ENCODE data around the gene LCA5L. TPM values are rescaled to one million over a fixed set of nuclear protein-coding genes. Genes with fewer than 3 reads are reported as not detected.

LCA5L gene
- total and polyA plus RNA-seq, 2 of the 13 experiments (the other 11 are each of a cell fraction or from before 2014, with no cell fraction given), result 0.13 to 0.55 TPM

DNA sequence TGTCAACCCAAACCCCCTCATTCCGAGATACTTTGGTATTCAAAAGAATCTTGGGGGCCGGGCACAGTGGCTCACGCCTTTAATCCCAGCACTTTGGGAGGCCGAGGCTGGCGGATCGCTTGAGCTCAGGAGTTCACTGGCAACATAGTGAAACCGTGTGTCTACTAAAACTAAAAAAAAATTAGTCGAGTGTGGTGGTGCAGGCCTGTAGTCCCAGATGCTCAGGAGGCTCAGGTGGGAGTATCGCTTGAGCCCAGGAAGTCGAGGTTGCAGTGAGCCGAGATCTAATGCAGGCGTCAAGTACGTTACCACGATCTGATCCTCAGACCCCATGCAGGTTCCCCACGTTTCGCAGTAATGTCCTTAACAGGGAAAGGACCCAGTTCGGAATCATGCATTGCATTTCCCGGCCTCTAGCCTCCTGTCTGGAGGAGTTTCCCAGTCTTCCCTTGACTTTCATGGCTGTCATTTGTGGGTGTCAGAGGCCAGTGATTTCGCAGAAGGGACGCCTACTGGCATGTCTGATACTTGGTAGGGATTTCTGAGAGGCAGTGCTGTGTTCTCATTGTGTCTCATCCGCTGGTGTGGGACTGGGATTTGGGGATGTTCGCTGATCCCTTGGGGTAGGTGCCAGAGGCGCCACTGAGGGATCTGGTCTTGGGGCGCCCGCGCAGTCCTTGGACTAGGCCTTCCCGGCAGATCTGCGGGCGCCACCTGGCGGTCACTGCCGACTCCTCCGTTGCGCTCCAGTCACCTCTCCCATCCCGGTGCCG, 57.4 kb downstream of the LCA5L start (continued):
- TF ChIP-seq HDAC1 (CRISPR knock-in tag; IDR thresholded peaks at IDR 0.05) (peak; percentile 33; the same call in 1 of the 2 replicates), SP2 (CRISPR knock-in tag; IDR thresholded peaks at IDR 0.05) (no peak), SIN3B (IDR thresholded peaks at IDR 0.05; ENCODE audit: low read length) (no peak), ZFP90 (CRISPR knock-in tag; IDR thresholded peaks at IDR 0.05; ENCODE audit: borderline replicate concordance) (peak; percentile 41; the same call in 1 of the 2 replicates), FOXA3 (CRISPR knock-in tag; IDR thresholded peaks at IDR 0.05) (0 out of 2 replicates have a peak, but pooled peaks have one; percentile 17), KMT2A (CRISPR knock-in tag; IDR thresholded peaks at IDR 0.05) (peak; percentile 60; the same call in 1 of the 2 replicates), NONO (IDR thresholded peaks at IDR 0.05) (no peak), NONO (CRISPR knock-in tag; conservative IDR thresholded peaks at IDR 0.05) (peak; percentile 67; the same call in 1 of the 2 replicates), KDM3A (CRISPR knock-in tag; IDR thresholded peaks at IDR 0.05; ENCODE audit: low read depth) (peak; percentile 70; the same call in 1 of the 2 replicates), BCL6 (CRISPR knock-in tag; IDR thresholded peaks at IDR 0.05) (0 out of 2 replicates have a peak, but pooled peaks have one; percentile 44), MIER2 (CRISPR knock-in tag; IDR thresholded peaks at IDR 0.05) (no peak), REXO4 (CRISPR knock-in tag; IDR thresholded peaks at IDR 0.05; ENCODE audit: borderline replicate concordance) (no peak), ZBTB38 (CRISPR knock-in tag; IDR thresholded peaks at IDR 0.05) (0 out of 2 replicates have a peak, but pooled peaks have one; percentile 22), ZNF333 (CRISPR knock-in tag; IDR thresholded peaks at IDR 0.05; ENCODE audit: borderline replicate concordance) (no peak), CTCF (CRISPR knock-in tag; IDR thresholded peaks at IDR 0.05) (peak; percentile 97), ZBED4 (CRISPR knock-in tag; IDR thresholded peaks at IDR 0.05; ENCODE audit: borderline replicate concordance) (no peak), IKZF4 (CRISPR knock-in tag; IDR thresholded peaks at IDR 0.05; ENCODE audit: borderline replicate concordance, low read depth, not compliant biosample characterization) (no peak), NR1H2 (CRISPR knock-in tag; IDR thresholded peaks at IDR 0.05; ENCODE audit: borderline replicate concordance, low read depth) (no peak)
- TF ChIP-seq, protein P1, sequence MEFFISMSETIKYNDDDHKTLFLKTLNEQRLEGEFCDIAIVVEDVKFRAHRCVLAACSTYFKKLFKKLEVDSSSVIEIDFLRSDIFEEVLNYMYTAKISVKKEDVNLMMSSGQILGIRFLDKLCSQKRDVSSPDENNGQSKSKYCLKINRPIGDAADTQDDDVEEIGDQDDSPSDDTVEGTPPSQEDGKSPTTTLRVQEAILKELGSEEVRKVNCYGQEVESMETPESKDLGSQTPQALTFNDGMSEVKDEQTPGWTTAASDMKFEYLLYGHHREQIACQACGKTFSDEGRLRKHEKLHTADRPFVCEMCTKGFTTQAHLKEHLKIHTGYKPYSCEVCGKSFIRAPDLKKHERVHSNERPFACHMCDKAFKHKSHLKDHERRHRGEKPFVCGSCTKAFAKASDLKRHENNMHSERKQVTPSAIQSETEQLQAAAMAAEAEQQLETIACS (CRISPR knock-in tag; IDR thresholded peaks at IDR 0.05), result peak; percentile 45; the same call in 1 of the 2 replicates
- TF ChIP-seq, protein P2, sequence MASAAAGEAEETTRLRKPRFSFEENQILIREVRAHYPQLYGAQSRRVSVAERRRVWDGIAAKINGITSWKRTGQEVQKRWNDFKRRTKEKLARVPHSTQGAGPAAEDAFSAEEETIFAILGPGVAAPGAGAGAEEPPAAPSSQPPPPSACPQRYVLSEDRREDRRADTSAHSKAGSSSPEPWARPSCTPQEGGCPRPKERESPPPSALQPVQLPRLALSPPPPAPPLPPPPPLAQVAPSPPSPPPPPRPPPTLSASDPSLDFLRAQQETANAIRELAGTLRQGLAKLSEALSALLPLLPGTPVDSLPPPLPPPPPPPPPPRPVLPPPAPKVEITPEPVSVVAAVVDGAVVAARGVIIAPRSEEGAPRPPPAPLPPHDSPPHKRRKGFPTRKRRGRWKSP (CRISPR knock-in tag; IDR thresholded peaks at IDR 0.05), result 0 out of 2 replicates have a peak, but pooled peaks have one; percentile 39
